GM23338 (cell line): ENCODE results near the gene EHD4. TPM values are rescaled to one million over a fixed set of nuclear protein-coding genes. Genes with fewer than 3 reads are reported as not detected.

Experiments used
- ATAC-seq: fragments of 200-7000 bp; cut with Tn5 transposase; 3 replicates; pipeline ENCODE4 v1.9.1; 2020
- DNase-seq: peaks from one replicate; pipeline ENCODE4 v3.0.0-alpha.2; 2015; ENCODE audit warnings: low spot score
- H2AFZ ChIP-seq: fragments of 200-600 bp; sonication (generic); 2 replicates; pipeline ENCODE4 v1.8.0; 2016; ENCODE audit warnings: antibody characterized with exemption, mild to moderate bottlenecking, moderate library complexity
- H3F3A ChIP-seq: fragments of 200-600 bp; sonication (generic); replicated peaks from 2 replicates; pipeline ENCODE4 v1.8.0; 2017; ENCODE audit warnings: antibody characterized with exemption, mixed run types, low read depth
- H3K27ac ChIP-seq: fragments of 200-600 bp; sonication (generic); 2 replicates; pipeline ENCODE4 v1.6.1; 2016; ENCODE audit warnings: low read depth
- H3K27me3 ChIP-seq: fragments of 200-600 bp; sonication (generic); 2 replicates; pipeline ENCODE4 v1.8.0; 2016; ENCODE audit warnings: mild to moderate bottlenecking, mixed run types, moderate library complexity; ENCODE audit not compliant: insufficient read depth
- H3K36me3 ChIP-seq: fragments of 200-600 bp; sonication (generic); 2 replicates; pipeline ENCODE4 v1.8.0; 2016; ENCODE audit warnings: mild to moderate bottlenecking; ENCODE audit not compliant: insufficient read depth
- H3K4me1 ChIP-seq: fragments of 200-600 bp; sonication (generic); 2 replicates; pipeline ENCODE4 v1.8.0; 2016; ENCODE audit warnings: mild to moderate bottlenecking, moderate library complexity; ENCODE audit not compliant: insufficient read depth
- H3K4me2 ChIP-seq: fragments of 200-600 bp; sonication (generic); 2 replicates; pipeline ENCODE4 v1.7.1; 2017; ENCODE audit warnings: mixed run types
- H3K4me3 ChIP-seq: fragments of 200-600 bp; sonication (generic); 2 replicates; pipeline ENCODE4 v1.6.1; 2016; ENCODE audit warnings: mixed run types
- H3K79me2 ChIP-seq: fragments of 200-600 bp; sonication (generic); replicated peaks from 2 replicates; pipeline ENCODE4 v1.8.0; 2017; ENCODE audit warnings: mild to moderate bottlenecking; ENCODE audit not compliant: insufficient read depth
- H3K9me2 ChIP-seq: fragments of 200-600 bp; sonication (generic); 2 replicates; pipeline ENCODE4 v1.8.0; 2017; ENCODE audit not compliant: insufficient read depth
- H4K20me1 ChIP-seq: fragments of 200-600 bp; sonication (generic); replicated peaks from 2 replicates; pipeline ENCODE4 v1.8.0; 2017; ENCODE audit warnings: mild to moderate bottlenecking; ENCODE audit not compliant: insufficient read depth
- H3K27ac Mint-ChIP-seq: 2 replicates; pipeline ENCODE4 v1.8.0; 2020; ENCODE audit warnings: inconsistent platforms, mild to moderate bottlenecking, moderate library complexity, mixed read lengths
- H3K27me3 Mint-ChIP-seq: 3 replicates; pipeline ENCODE4 v1.8.0; 2022; ENCODE audit warnings: low read depth, mild to moderate bottlenecking, moderate library complexity, mixed read lengths, inconsistent platforms; ENCODE audit not compliant: insufficient read depth, poor library complexity
- H3K36me3 Mint-ChIP-seq: 3 replicates; pipeline ENCODE4 v1.8.0; 2021; ENCODE audit warnings: low read depth, mild to moderate bottlenecking, inconsistent platforms, moderate library complexity, mixed read lengths
- H3K4me1 Mint-ChIP-seq: 3 replicates; pipeline ENCODE4 v1.8.0; 2020; ENCODE audit warnings: mild to moderate bottlenecking, inconsistent platforms, mixed read lengths
- H3K4me3 Mint-ChIP-seq: 3 replicates; pipeline ENCODE4 v1.8.0; 2021; ENCODE audit warnings: moderate library complexity, mild to moderate bottlenecking, inconsistent platforms, mixed read lengths
- H3K9me3 Mint-ChIP-seq: 3 replicates; pipeline ENCODE4 v1.8.0; 2020; ENCODE audit warnings: moderate library complexity, mild to moderate bottlenecking, inconsistent platforms, mixed read lengths
- CREB1 ChIP-seq: fragments of 250-450 bp; sonication (Bioruptor Pico); IDR thresholded peaks from 2 replicates; pipeline ENCODE4 v1.5.0; 2020; ENCODE audit warnings: low read depth, mild to moderate bottlenecking, moderate library complexity
- EZH2 ChIP-seq: fragments of 200-600 bp; sonication (generic); IDR thresholded peaks from one replicate; pipeline ENCODE4 v1.8.0; 2017; ENCODE audit warnings: antibody characterized with exemption, mild to moderate bottlenecking, low read depth; ENCODE audit not compliant: unreplicated experiment
- EZH2phosphoT487 ChIP-seq: fragments of 200-600 bp; sonication (generic); IDR thresholded peaks from one replicate; pipeline ENCODE4 v1.8.1; 2018; ENCODE audit warnings: antibody characterized with exemption; ENCODE audit not compliant: unreplicated experiment
- JUNB ChIP-seq: IDR thresholded peaks from one replicate; pipeline ENCODE4 v1.6.1; 2016; ENCODE audit warnings: antibody characterized with exemption; ENCODE audit not compliant: unreplicated experiment
- NANOG ChIP-seq: IDR thresholded peaks from 2 replicates; pipeline ENCODE4 v1.6.1; 2016; ENCODE audit warnings: antibody characterized with exemption, borderline replicate concordance
- POLR2AphosphoS5 ChIP-seq: IDR thresholded peaks from 2 replicates; pipeline ENCODE4 v1.6.1; 2016; ENCODE audit warnings: antibody characterized with exemption, low read depth
- STAT1 ChIP-seq: IDR thresholded peaks from one replicate; pipeline ENCODE4 v1.6.1; 2016; ENCODE audit warnings: antibody characterized with exemption; ENCODE audit not compliant: unreplicated experiment
- ZNF114 ChIP-seq: fragments of 250-450 bp; sonication (Bioruptor Pico); IDR thresholded peaks from 2 replicates; pipeline ENCODE4 v1.5.0; 2020; ENCODE audit warnings: mild to moderate bottlenecking, moderate library complexity
- ZNF331 ChIP-seq: fragments of 250-450 bp; sonication (Bioruptor Pico); IDR thresholded peaks from 2 replicates; pipeline ENCODE4 v1.5.0; 2020; ENCODE audit warnings: low read depth, mild to moderate bottlenecking, moderate library complexity
- polyA plus RNA-seq: library from polyadenylated mRNA; unstranded; fragments of >200 nt; fragmentation: Nextera tagmentation; extraction: Ambion mirVana; gene quantifications from 2 replicates; pipeline ENCODE4 v1.2.1, GENCODE V29; 2016
- total RNA-seq: library from RNA; depleted of rRNA; stranded (reverse); fragments of >200 nt; shearing (Covaris generic); gene quantifications from 2 replicates; pipeline ENCODE4 v1.2.3, GENCODE V29; 2014
- TF ChIP-seq, protein P1 (sequence below): IDR thresholded peaks from one replicate; pipeline ENCODE4 v1.6.1; 2018; ENCODE audit warnings: antibody characterized with exemption; ENCODE audit not compliant: unreplicated experiment
- TF ChIP-seq, protein P2 (sequence below), 2 experiments: fragments of 200-600 bp in 1 of 2; sonication (generic) in 1 of 2; conservative IDR thresholded peaks; 2 replicates each; pipeline versions ENCODE4 v1.5.1 to v1.6.1; 2016 to 2017; ENCODE audit warnings: antibody characterized with exemption in 2 of 2, low read depth in 2 of 2, mild to moderate bottlenecking in 2 of 2, moderate library complexity in 1 of 2
- TF ChIP-seq, protein P3 (sequence below): IDR thresholded peaks from 2 replicates; pipeline ENCODE4 v1.6.1; 2016; ENCODE audit warnings: antibody characterized with exemption

EHD4 gene
- total and polyA plus RNA-seq, 2 experiments from 2014 or later, result 13.0 to 31.0 TPM

GRCh38 chr15:41945221-41945620 lies 27.1 kb downstream of the EHD4 start (continued):
- TF ChIP-seq, protein P1, sequence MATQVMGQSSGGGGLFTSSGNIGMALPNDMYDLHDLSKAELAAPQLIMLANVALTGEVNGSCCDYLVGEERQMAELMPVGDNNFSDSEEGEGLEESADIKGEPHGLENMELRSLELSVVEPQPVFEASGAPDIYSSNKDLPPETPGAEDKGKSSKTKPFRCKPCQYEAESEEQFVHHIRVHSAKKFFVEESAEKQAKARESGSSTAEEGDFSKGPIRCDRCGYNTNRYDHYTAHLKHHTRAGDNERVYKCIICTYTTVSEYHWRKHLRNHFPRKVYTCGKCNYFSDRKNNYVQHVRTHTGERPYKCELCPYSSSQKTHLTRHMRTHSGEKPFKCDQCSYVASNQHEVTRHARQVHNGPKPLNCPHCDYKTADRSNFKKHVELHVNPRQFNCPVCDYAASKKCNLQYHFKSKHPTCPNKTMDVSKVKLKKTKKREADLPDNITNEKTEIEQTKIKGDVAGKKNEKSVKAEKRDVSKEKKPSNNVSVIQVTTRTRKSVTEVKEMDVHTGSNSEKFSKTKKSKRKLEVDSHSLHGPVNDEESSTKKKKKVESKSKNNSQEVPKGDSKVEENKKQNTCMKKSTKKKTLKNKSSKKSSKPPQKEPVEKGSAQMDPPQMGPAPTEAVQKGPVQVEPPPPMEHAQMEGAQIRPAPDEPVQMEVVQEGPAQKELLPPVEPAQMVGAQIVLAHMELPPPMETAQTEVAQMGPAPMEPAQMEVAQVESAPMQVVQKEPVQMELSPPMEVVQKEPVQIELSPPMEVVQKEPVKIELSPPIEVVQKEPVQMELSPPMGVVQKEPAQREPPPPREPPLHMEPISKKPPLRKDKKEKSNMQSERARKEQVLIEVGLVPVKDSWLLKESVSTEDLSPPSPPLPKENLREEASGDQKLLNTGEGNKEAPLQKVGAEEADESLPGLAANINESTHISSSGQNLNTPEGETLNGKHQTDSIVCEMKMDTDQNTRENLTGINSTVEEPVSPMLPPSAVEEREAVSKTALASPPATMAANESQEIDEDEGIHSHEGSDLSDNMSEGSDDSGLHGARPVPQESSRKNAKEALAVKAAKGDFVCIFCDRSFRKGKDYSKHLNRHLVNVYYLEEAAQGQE, result no peak
- no peak for TF ChIP-seq ZNF114 (CRISPR knock-in tag)
- no peak for TF ChIP-seq CREB1 (CRISPR knock-in tag)
- TF ChIP-seq EZH2phosphoT487, result no peak
- no peak for TF ChIP-seq POLR2AphosphoS5
- TF ChIP-seq JUNB, result no peak
- TF ChIP-seq STAT1, result no peak
- TF ChIP-seq ZNF331 (CRISPR knock-in tag), result no peak
- TF ChIP-seq, protein P2, sequence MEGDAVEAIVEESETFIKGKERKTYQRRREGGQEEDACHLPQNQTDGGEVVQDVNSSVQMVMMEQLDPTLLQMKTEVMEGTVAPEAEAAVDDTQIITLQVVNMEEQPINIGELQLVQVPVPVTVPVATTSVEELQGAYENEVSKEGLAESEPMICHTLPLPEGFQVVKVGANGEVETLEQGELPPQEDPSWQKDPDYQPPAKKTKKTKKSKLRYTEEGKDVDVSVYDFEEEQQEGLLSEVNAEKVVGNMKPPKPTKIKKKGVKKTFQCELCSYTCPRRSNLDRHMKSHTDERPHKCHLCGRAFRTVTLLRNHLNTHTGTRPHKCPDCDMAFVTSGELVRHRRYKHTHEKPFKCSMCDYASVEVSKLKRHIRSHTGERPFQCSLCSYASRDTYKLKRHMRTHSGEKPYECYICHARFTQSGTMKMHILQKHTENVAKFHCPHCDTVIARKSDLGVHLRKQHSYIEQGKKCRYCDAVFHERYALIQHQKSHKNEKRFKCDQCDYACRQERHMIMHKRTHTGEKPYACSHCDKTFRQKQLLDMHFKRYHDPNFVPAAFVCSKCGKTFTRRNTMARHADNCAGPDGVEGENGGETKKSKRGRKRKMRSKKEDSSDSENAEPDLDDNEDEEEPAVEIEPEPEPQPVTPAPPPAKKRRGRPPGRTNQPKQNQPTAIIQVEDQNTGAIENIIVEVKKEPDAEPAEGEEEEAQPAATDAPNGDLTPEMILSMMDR (conservative IDR thresholded peaks at IDR 0.05; ENCODE audit: low read depth in 2 of 2), result no peak
- TF ChIP-seq, protein P3, sequence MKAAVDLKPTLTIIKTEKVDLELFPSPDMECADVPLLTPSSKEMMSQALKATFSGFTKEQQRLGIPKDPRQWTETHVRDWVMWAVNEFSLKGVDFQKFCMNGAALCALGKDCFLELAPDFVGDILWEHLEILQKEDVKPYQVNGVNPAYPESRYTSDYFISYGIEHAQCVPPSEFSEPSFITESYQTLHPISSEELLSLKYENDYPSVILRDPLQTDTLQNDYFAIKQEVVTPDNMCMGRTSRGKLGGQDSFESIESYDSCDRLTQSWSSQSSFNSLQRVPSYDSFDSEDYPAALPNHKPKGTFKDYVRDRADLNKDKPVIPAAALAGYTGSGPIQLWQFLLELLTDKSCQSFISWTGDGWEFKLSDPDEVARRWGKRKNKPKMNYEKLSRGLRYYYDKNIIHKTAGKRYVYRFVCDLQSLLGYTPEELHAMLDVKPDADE, result no peak
- no peak for TF ChIP-seq EZH2

- Mint-ChIP-seq H3K36me3 (peaks cover 19% of the 10 kb centered on the region), H3K27me3 (peaks cover 1% of the 10 kb centered on the region), H3K9me3 (no peaks in the 10 kb centered on the region), H3K4me3 (no peak overlapping the region), H3K4me1 (peaks cover 15% of the 10 kb centered on the region; the same call in 2 of the 3 replicates), H3K27ac (peak overlapping the region; percentile 60; the same call in 1 of the 2 replicates)
- Histone ChIP-seq H3K4me3 (no peak overlapping the region), H4K20me1 (peaks cover 7% of the 10 kb centered on the region; the same call in 1 of the 2 replicates), H3K27me3 (no peaks in the 10 kb centered on the region), H3F3A (no peaks in the 10 kb centered on the region), H3K27ac (no peak overlapping the region; the same call in 1 of the 2 replicates), H3K4me2 (no peak overlapping the region), H3K36me3 (no peaks in the 10 kb centered on the region; the same call in 1 of the 2 replicates), H3K79me2 (peaks cover 7% of the 10 kb centered on the region), H2AFZ (no peak overlapping the region), H3K4me1 (no peaks in the 10 kb centered on the region; the same call in 1 of the 2 replicates), H3K9me2 (no peaks in the 10 kb centered on the region)
- ATAC-seq (no peak), DNase-seq (no peak)
- TF ChIP-seq JUNB, result no peak
- TF ChIP-seq ZNF331 (CRISPR knock-in tag), result no peak
- no peak for TF ChIP-seq CREB1 (CRISPR knock-in tag)
- TF ChIP-seq POLR2AphosphoS5, result no peak
- TF ChIP-seq, protein P1, result no peak
- no peak for TF ChIP-seq NANOG
- no peak for TF ChIP-seq EZH2phosphoT487
These were observed 27.9 kb downstream of the EHD4 start for GRCh38 chr15:41944313-41944940.
